GM12878 (cell line): ENCODE results near the gene AKNA. TPM values are rescaled to one million over a fixed set of nuclear protein-coding genes. Genes with fewer than 3 reads are reported as not detected.

Experiments used
- ATAC-seq: fragments of 200-7000 bp; cut with Tn5 transposase; 3 replicates; pipeline ENCODE4 v1.9.1; 2020; ENCODE audit warnings: mild to moderate bottlenecking, moderate library complexity
- BruUV-seq: library from RNA; stranded (reverse); fragments of 400-500 nt; replicated peaks from 2 replicates; lab custom pipeline; 2021; lab: Mats Ljungman, UMichigan
- CTCF ChIA-PET: fragments of 300-600 bp; sonication (Branson Sonifier 250); formaldehyde crosslinking; extraction: SDS; loops from one replicate; lab custom pipeline; 2021; ENCODE audit warnings: inconsistent platforms; lab: Yijun Ruan, JAX
- POLR2A ChIA-PET: fragments of 350-600 bp; formaldehyde crosslinking; extraction: SDS; loops from one replicate; lab custom pipeline; 2021; ENCODE audit warnings: inconsistent platforms; lab: Charles Lee
- RAD21 ChIA-PET: fragments of 300-600 bp; sonication (Branson Sonifier 250); formaldehyde crosslinking; loops from one replicate; lab custom pipeline; 2023; ENCODE audit warnings: antibody characterized with exemption; ENCODE audit not compliant: unreplicated experiment; lab: Charles Lee
- SMC1A ChIA-PET: fragments of 300-600 bp; sonication (Branson Sonifier 250); formaldehyde crosslinking; loops from one replicate; lab custom pipeline; 2023; ENCODE audit not compliant: unreplicated experiment, uncharacterized antibody; lab: Charles Lee
- DNase-seq: peaks from one replicate; pipeline ENCODE4 v3.0.0-alpha.2; 2011; ENCODE audit warnings: low read depth, low spot score
- FAIRE-seq: peaks from 3 replicates; lab custom pipeline; 2011; peaks lifted over from hg19 to GRCh38; lab: Jason Lieb, UNC
- H2AFZ ChIP-seq: 2 replicates; pipeline ENCODE4 v1.6.0; 2011; ENCODE audit warnings: low read depth, low read length, control low read depth; ENCODE audit not compliant: control insufficient read depth
- H3K27ac ChIP-seq: 2 replicates; pipeline ENCODE4 v1.5.1; 2011; ENCODE audit warnings: control low read depth; ENCODE audit not compliant: control insufficient read depth, insufficient read depth
- H3K27me3 ChIP-seq, 2 experiments: replicated peaks in 1 of 2; 2 replicates each; pipeline versions ENCODE4 v1.6.0 to v1.6.1; 2011; ENCODE audit warnings: low read length in 1 of 2; ENCODE audit not compliant: control insufficient read depth in 2 of 2, insufficient read depth in 2 of 2
- H3K36me3 ChIP-seq, 2 experiments: 2 replicates each; pipeline ENCODE4 v1.5.1; 2011; ENCODE audit warnings: low read length in 1 of 2; ENCODE audit not compliant: control insufficient read depth in 2 of 2, insufficient read depth in 2 of 2
- H3K4me1 ChIP-seq: 2 replicates; pipeline ENCODE4 v1.6.1; 2011; ENCODE audit warnings: mild to moderate bottlenecking, low read length, moderate library complexity, mixed read lengths; ENCODE audit not compliant: control insufficient read depth, insufficient read depth
- H3K4me2 ChIP-seq: 2 replicates; pipeline ENCODE4 v1.6.0; 2011; ENCODE audit warnings: control low read depth; ENCODE audit not compliant: control insufficient read depth, insufficient read depth
- H3K4me3 ChIP-seq: fragments of 200-600 bp; sonication (generic); 2 replicates; pipeline ENCODE4 v1.5.1; 2016
- H3K79me2 ChIP-seq: 2 replicates; pipeline ENCODE4 v1.6.0; 2011; ENCODE audit warnings: low read length; ENCODE audit not compliant: control insufficient read depth, insufficient read depth
- H3K9ac ChIP-seq: 2 replicates; pipeline ENCODE4 v1.8.0; 2011; ENCODE audit warnings: low read length, control low read depth, mixed read lengths; ENCODE audit not compliant: control insufficient read depth, insufficient read depth
- H3K9me3 ChIP-seq: replicated peaks from 3 replicates; pipeline ENCODE4 v1.5.1; 2011; ENCODE audit warnings: mild to moderate bottlenecking, low read length; ENCODE audit not compliant: control insufficient read depth, insufficient read depth
- H4K20me1 ChIP-seq: 2 replicates; pipeline ENCODE4 v1.6.0; 2011; ENCODE audit not compliant: control insufficient read depth, insufficient read depth
- CHD1 ChIP-seq: IDR thresholded peaks from 2 replicates; pipeline ENCODE4 v1.6.1; 2012; ENCODE audit warnings: low read depth, low read length, improper control_type of control experiment
- GABPA ChIP-seq: IDR thresholded peaks from 2 replicates; pipeline ENCODE4 v1.6.1; 2014; ENCODE audit warnings: antibody characterized with exemption, low read depth, mild to moderate bottlenecking, inconsistent platforms
- MTA2 ChIP-seq: fragments of 450-650 bp; IDR thresholded peaks from 2 replicates; pipeline ENCODE4 v1.6.1; 2016; ENCODE audit warnings: low read depth, mild to moderate bottlenecking, moderate library complexity
- MYB ChIP-seq: fragments of 150-350 bp; IDR thresholded peaks from 2 replicates; pipeline ENCODE4 v1.6.1; 2014; ENCODE audit warnings: mild to moderate bottlenecking, low read depth, low read length, borderline replicate concordance
- NFYA ChIP-seq: IDR thresholded peaks from 2 replicates; pipeline ENCODE4 v1.6.1; 2011; ENCODE audit warnings: low read depth, mild to moderate bottlenecking, low read length, improper control_type of control experiment, borderline replicate concordance
- PBX3 ChIP-seq: IDR thresholded peaks from 2 replicates; pipeline ENCODE4 v1.6.1; 2011; ENCODE audit warnings: mild to moderate bottlenecking, low read depth, low read length, moderate library complexity; ENCODE audit not compliant: insufficient replicate concordance
- RB1 ChIP-seq: fragments of 450-650 bp; formaldehyde crosslinking; IDR thresholded peaks from 2 replicates; pipeline ENCODE4 v1.6.1; 2017; ENCODE audit warnings: mild to moderate bottlenecking, borderline replicate concordance
- RBBP5 ChIP-seq: fragments of 200-600 bp; sonication (generic); conservative IDR thresholded peaks from 2 replicates; pipeline ENCODE4 v1.6.1; 2016
- RUNX3 ChIP-seq: IDR thresholded peaks from 2 replicates; pipeline ENCODE4 v1.6.1; 2012; ENCODE audit warnings: low read length, inconsistent platforms
- SMC3 ChIP-seq: IDR thresholded peaks from 2 replicates; pipeline ENCODE4 v1.6.1; 2011; ENCODE audit warnings: low read length, improper control_type of control experiment, borderline replicate concordance
- TCF3 ChIP-seq: IDR thresholded peaks from 2 replicates; pipeline ENCODE4 v1.6.1; 2012; ENCODE audit warnings: low read depth, mild to moderate bottlenecking, low read length, borderline replicate concordance; ENCODE audit not compliant: insufficient read depth
- ZNF217 ChIP-seq: fragments of 450-650 bp; IDR thresholded peaks from 2 replicates; pipeline ENCODE4 v1.6.1; 2017; ENCODE audit warnings: antibody characterized with exemption, mild to moderate bottlenecking
- ZNF274 ChIP-seq: IDR thresholded peaks from one replicate; pipeline ENCODE4 v1.8.0; 2011; ENCODE audit not compliant: insufficient read length, insufficient read depth
- ZNF687 ChIP-seq: fragments of 450-650 bp; IDR thresholded peaks from 2 replicates; pipeline ENCODE4 v1.6.1; 2017; ENCODE audit warnings: mild to moderate bottlenecking, moderate library complexity
- WGBS: methylation state at CpG from one replicate; pipeline ENCODE4 v1.1.6; 2016; ENCODE audit warnings: low lambda C conversion rate; ENCODE audit not compliant: insufficient replicate concordance, insufficient coverage; ENCODE audit errors: missing lambda C conversion rate; 5-methylcytosine and 5-hydroxymethylcytosine counted together
- in situ Hi-C: fragments of 300-500 bp; cut with MboI; formaldehyde crosslinking; loops from 9 replicates; pipeline ENCODE4 v1.14.3; 2018; ENCODE audit warnings: mixed read lengths
- intact Hi-C: fragments of 100-400 bp; cut with micrococcal nuclease; formaldehyde crosslinking; loops from one replicate; pipeline ENCODE4 v1.14.2; 2022; ENCODE audit not compliant: unreplicated experiment
- polyA plus RNA-seq, 11 experiments: library from polyadenylated mRNA; depleted of rRNA in 4 of 11; unstranded in 6 of 11; stranded (reverse) in 5 of 11; fragments of >200 nt; fragmentation: Nextera tagmentation in 4 of 11; fragmentation: Illumina TruSeq in 1 of 11; extraction: Ambion mirVana in 4 of 11; extraction: Trizol in 1 of 11; gene quantifications; 1 replicate in 1 of 11; 2 replicates in 10 of 11; pipeline versions ENCODE4 v1.2.1 to v1.2.3, GENCODE V29; 2011 to 2016; ENCODE audit warnings: inconsistent platforms in 2 of 11, missing spikeins in 2 of 11, low read depth in 1 of 11
- total RNA-seq, 4 experiments: library from RNA; depleted of rRNA in 3 of 4; stranded (reverse); fragments of >200 nt in 3 of 4; fragmentation: Illumina TruSeq in 1 of 4; extraction: Trizol in 1 of 4; gene quantifications; 2 replicates each; pipeline versions ENCODE4 v1.2.1 to v1.2.3, GENCODE V29; 2013 to 2021
- TF ChIP-seq, protein P1 (sequence below): fragments of 450-650 bp; formaldehyde crosslinking; IDR thresholded peaks from 2 replicates; pipeline ENCODE4 v1.4.0; 2020; ENCODE audit warnings: mild to moderate bottlenecking, moderate library complexity

AKNA gene
- total and polyA plus RNA-seq, 10 of the 15 experiments (the other 5 are each of a cell fraction or from before 2014, with no cell fraction given) = 1.6 to 132 (median 35.3) TPM

- POLR2A ChIA-PET = interaction anchor here (1.1 kb wide), 1 partner anchor 229 kb away, joined by 3 read pairs; no protein-coding TSS in a partner anchor
- Histone ChIP-seq H3K4me1 (no peaks in the 10 kb centered on the region), H3K4me2 (no peak overlapping the region), H3K4me3 (no peak overlapping the region), H3K9ac (no peak overlapping the region), H3K36me3 (no peaks in the 10 kb centered on the region), H3K79me2 (no peaks in the 10 kb centered on the region), H3K9me3 (no peaks in the 10 kb centered on the region), H3K27ac (no peak overlapping the region), H4K20me1 (no peaks in the 10 kb centered on the region), H3K27me3 (no peaks in the 10 kb centered on the region), H2AFZ (no peak overlapping the region)
- CTCF ChIA-PET = interaction anchor here (0.8 to 1.4 kb wide), 3 partner anchors 18 to 81 kb away, joined by 3 to 4 read pairs (median 3); no protein-coding TSS in a partner anchor
- intact Hi-C loops = no loop called here
- in situ Hi-C loops = no loop called here
- SMC1A ChIA-PET = interaction anchor here (1.3 kb wide), 1 partner anchor 10 kb away, joined by 4 read pairs; no protein-coding TSS in a partner anchor
- DNase-seq (no peak), ATAC-seq (no peak), FAIRE-seq (no peak)
- RAD21 ChIA-PET = no interaction called here
- no TSS peak for BruUV-seq
- 35% methylated on average over 18 of the region's 18 CpGs for whole genome bisulfite sequencing
- TF ChIP-seq PBX3 (no peak), RBBP5 (no peak), RUNX3 (no peak), TCF3 (no peak), CHD1 (no peak), ZNF687 (no peak), NFYA (no peak), ZNF274 (no peak), RB1 (no peak), SMC3 (no peak), GABPA (no peak), MTA2 (no peak), ZNF217 (no peak), MYB (no peak)
- TF ChIP-seq, protein P1, sequence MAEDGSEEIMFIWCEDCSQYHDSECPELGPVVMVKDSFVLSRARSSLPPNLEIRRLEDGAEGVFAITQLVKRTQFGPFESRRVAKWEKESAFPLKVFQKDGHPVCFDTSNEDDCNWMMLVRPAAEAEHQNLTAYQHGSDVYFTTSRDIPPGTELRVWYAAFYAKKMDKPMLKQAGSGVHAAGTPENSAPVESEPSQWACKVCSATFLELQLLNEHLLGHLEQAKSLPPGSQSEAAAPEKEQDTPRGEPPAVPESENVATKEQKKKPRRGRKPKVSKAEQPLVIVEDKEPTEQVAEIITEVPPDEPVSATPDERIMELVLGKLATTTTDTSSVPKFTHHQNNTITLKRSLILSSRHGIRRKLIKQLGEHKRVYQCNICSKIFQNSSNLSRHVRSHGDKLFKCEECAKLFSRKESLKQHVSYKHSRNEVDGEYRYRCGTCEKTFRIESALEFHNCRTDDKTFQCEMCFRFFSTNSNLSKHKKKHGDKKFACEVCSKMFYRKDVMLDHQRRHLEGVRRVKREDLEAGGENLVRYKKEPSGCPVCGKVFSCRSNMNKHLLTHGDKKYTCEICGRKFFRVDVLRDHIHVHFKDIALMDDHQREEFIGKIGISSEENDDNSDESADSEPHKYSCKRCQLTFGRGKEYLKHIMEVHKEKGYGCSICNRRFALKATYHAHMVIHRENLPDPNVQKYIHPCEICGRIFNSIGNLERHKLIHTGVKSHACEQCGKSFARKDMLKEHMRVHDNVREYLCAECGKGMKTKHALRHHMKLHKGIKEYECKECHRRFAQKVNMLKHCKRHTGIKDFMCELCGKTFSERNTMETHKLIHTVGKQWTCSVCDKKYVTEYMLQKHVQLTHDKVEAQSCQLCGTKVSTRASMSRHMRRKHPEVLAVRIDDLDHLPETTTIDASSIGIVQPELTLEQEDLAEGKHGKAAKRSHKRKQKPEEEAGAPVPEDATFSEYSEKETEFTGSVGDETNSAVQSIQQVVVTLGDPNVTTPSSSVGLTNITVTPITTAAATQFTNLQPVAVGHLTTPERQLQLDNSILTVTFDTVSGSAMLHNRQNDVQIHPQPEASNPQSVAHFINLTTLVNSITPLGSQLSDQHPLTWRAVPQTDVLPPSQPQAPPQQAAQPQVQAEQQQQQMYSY (CRISPR knock-in tag) = no peak
These were observed 38.5 kb upstream of the AKNA start for GRCh38 chr9:114426046-114426948.
